RWPE1 (cell line): ENCODE measurements around the gene CERKL.
"Not testable (repeated sequence)": the region's sequence is repeated elsewhere in the genome, so short reads cannot be mapped to it uniquely, and the experiment has no call there.

Experiments used
- CTCF ChIA-PET: fragments of 350-600 bp; sonication (Branson Sonifier 250); formaldehyde crosslinking; extraction: SDS; loops from one replicate; lab custom pipeline; 2021; lab: Yijun Ruan, JAX
- POLR2A ChIA-PET: fragments of 400-600 bp; formaldehyde crosslinking; extraction: SDS; loops from one replicate; lab custom pipeline; 2020; ENCODE audit warnings: antibody characterized with exemption; ENCODE audit not compliant: low non-redundant PET; lab: Yijun Ruan, JAX
- DNase-seq: peaks from one replicate; pipeline ENCODE4 v3.0.0; 2012; ENCODE audit warnings: low spot score
- H3K27ac ChIP-seq: fragments of 450-650 bp; 2 replicates; pipeline ENCODE4 v1.5.1; 2017
- CTCF ChIP-seq: fragments of 450-650 bp; conservative IDR thresholded peaks from 2 replicates; pipeline ENCODE4 v1.5.1; 2017; ENCODE audit warnings: low read depth, mild to moderate bottlenecking

CERKL gene, protein sequence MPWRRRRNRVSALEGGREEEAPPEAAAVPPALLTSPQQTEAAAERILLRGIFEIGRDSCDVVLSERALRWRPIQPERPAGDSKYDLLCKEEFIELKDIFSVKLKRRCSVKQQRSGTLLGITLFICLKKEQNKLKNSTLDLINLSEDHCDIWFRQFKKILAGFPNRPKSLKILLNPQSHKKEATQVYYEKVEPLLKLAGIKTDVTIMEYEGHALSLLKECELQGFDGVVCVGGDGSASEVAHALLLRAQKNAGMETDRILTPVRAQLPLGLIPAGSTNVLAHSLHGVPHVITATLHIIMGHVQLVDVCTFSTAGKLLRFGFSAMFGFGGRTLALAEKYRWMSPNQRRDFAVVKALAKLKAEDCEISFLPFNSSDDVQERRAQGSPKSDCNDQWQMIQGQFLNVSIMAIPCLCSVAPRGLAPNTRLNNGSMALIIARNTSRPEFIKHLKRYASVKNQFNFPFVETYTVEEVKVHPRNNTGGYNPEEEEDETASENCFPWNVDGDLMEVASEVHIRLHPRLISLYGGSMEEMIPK

GRCh38 chr2:181656450-181657291 is at the start of gene CERKL:
CERKL (minus strand) TSS chr2:181657105; CDS start chr2:181657006, 99 bp downstream.
- DNase-seq: peak; percentile 37
- no peak within 1 kb of the TSS for H3K27ac ChIP-seq
- ChIA-PET POLR2A (no interaction called here), CTCF (interaction anchor here (0.5 to 0.6 kb wide), 2 partner anchors 292 to 1160 kb away, joined by 3 read pairs; no protein-coding TSS in a partner anchor)
- TF ChIP-seq CTCF: no peak

- POLR2A ChIA-PET, CTCF ChIA-PET, H3K27ac ChIP-seq, DNase-seq: not testable (repeated sequence)
Measured at GRCh38 chr2:181702519-181702918, 45.6 kb upstream of the CERKL start.

DNA sequence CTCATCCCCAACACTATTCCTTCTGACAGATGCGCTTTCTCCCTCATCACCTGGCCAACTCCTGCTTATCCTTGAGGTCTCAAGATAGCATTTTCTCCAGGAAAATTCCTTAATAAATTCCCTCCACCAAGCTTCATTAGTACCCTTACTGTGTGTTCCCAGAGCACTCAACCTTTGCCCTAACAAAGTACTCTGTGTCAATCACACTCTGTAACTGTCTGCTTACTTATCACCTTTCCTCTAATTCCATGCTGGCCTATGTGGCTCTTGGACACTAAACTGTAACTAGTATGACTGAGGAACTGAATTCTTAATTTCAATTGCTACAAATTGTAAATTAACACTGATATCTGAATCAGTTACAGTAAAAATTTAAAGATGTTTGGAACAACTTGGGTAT is 41.3 kb upstream of the CERKL start:
- no peak for DNase-seq
- no peak for TF ChIP-seq CTCF
- ChIA-PET CTCF (no interaction called here), POLR2A (no interaction called here)
- no peak overlapping the region for H3K27ac ChIP-seq

DNA sequence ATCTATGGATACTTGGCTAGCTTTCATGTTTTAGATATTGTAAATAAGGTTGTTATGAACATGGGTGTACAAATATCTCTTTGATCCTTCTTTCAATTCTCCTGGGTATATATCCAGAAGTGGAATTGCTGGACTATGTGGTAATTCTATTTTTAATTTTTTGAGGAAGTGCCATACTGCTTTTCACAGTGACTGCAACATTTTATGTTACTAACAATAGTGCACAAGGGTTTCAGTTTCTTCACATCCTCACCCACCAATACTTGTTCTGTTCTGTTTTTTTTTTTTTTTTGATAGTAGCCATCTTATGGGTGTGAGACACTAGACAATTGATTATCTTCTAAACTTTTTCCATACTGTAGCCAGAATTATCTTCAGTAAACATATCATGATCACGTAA is 40.7 kb upstream of the CERKL start:
- ChIA-PET CTCF (no interaction called here), POLR2A (no interaction called here)
- no peak overlapping the region for H3K27ac ChIP-seq
- TF ChIP-seq CTCF: no peak
- DNase-seq: no peak

GRCh38 chr2:181697126-181697525 is 40.2 kb upstream of the CERKL start:
- POLR2A ChIA-PET: no interaction called here
- no peak for TF ChIP-seq CTCF
- DNase-seq: no peak
- H3K27ac ChIP-seq: no peak overlapping the region
- CTCF ChIA-PET: no interaction called here

DNA sequence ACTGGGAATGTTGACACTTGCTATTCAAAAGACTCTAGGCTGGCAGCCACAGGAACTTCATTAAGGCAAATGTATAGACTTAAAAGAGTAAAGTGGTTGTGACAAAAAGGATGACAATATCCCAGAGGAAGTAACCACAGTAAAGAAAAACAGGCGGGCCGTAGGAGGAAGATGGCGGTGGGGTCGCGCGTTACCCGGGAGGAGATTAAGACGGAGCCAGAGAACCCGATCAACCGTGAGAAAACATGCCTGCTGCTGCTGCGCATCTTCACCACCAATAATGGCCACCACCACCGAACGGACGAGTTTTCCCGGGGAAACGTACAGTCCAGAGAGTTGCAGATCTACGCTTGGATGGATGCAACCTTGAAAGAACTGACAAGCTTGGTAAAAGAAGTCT is 37.4 kb upstream of the CERKL start:
- no peak overlapping the region for H3K27ac ChIP-seq
- no peak for TF ChIP-seq CTCF
- ChIA-PET POLR2A (no interaction called here), CTCF (no interaction called here)
- DNase-seq: no peak
